ENCODE data around the gene KRTAP10-7.

GRCh38 chr21:44574457-44575306 is 25.7 kb upstream of the KRTAP10-7 start:
- TF ChIP-seq, protein P1, sequence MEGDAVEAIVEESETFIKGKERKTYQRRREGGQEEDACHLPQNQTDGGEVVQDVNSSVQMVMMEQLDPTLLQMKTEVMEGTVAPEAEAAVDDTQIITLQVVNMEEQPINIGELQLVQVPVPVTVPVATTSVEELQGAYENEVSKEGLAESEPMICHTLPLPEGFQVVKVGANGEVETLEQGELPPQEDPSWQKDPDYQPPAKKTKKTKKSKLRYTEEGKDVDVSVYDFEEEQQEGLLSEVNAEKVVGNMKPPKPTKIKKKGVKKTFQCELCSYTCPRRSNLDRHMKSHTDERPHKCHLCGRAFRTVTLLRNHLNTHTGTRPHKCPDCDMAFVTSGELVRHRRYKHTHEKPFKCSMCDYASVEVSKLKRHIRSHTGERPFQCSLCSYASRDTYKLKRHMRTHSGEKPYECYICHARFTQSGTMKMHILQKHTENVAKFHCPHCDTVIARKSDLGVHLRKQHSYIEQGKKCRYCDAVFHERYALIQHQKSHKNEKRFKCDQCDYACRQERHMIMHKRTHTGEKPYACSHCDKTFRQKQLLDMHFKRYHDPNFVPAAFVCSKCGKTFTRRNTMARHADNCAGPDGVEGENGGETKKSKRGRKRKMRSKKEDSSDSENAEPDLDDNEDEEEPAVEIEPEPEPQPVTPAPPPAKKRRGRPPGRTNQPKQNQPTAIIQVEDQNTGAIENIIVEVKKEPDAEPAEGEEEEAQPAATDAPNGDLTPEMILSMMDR (conservative IDR thresholded peaks at IDR 0.05 in 1 of 2, IDR thresholded peaks at IDR 0.05 in 1 of 2; ENCODE audit: low read depth in 1 of 2, low read length in 2 of 2): no peak
- no peak for TF ChIP-seq EZH2 (IDR thresholded peaks at IDR 0.05; ENCODE audit: low read length, missing control alignments)
